GM13977 (cell line): Measurements from ENCODE around the gene EBPL.
"Not testable (repeated sequence)": the region's sequence is repeated elsewhere in the genome, so short reads cannot be mapped to it uniquely, and the experiment has no call there.

ENCODE experiments used
- DNase-seq: peaks from one replicate; pipeline ENCODE4 v3.0.0; 2012; ENCODE audit warnings: low spot score
- in situ Hi-C: fragments of 300-500 bp; cut with MboI; formaldehyde crosslinking; loops from one replicate; pipeline ENCODE4 v1.12.0; 2022; ENCODE audit warnings: low sequenced_read_pairs, low pct_unique_long_range_greater_than_20kb, mixed read lengths, inconsistent platforms; ENCODE audit not compliant: unreplicated experiment
- TF ChIP-seq, protein P1 (sequence below): IDR thresholded peaks from 2 replicates; pipeline ENCODE4 v1.5.1; 2012; ENCODE audit warnings: mild to moderate bottlenecking, control low read depth; ENCODE audit not compliant: insufficient read depth; ENCODE audit errors: extremely low read depth, missing control alignments

The EBPL gene

DNA sequence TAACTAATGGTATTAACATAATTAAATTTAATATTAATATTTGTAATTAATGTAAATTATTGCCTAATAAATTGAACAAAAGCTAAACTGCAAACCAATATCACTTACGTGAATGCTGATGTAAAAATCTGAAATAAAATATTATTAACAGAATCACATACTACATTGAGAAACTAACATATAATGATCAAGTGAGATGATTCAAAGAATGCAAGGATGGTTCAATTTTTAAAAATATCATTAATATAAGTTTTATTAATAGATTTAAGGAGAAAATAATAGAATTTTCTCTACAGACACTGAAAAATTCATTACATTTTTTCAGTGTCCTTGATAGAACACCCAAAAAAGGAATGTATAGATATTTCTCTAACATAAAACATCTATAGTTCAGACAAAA is 23.5 kb upstream of the EBPL start:
- TF ChIP-seq, protein P1, sequence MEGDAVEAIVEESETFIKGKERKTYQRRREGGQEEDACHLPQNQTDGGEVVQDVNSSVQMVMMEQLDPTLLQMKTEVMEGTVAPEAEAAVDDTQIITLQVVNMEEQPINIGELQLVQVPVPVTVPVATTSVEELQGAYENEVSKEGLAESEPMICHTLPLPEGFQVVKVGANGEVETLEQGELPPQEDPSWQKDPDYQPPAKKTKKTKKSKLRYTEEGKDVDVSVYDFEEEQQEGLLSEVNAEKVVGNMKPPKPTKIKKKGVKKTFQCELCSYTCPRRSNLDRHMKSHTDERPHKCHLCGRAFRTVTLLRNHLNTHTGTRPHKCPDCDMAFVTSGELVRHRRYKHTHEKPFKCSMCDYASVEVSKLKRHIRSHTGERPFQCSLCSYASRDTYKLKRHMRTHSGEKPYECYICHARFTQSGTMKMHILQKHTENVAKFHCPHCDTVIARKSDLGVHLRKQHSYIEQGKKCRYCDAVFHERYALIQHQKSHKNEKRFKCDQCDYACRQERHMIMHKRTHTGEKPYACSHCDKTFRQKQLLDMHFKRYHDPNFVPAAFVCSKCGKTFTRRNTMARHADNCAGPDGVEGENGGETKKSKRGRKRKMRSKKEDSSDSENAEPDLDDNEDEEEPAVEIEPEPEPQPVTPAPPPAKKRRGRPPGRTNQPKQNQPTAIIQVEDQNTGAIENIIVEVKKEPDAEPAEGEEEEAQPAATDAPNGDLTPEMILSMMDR: no peak
- no peak for DNase-seq
- in situ Hi-C loops: no loop called here

DNA sequence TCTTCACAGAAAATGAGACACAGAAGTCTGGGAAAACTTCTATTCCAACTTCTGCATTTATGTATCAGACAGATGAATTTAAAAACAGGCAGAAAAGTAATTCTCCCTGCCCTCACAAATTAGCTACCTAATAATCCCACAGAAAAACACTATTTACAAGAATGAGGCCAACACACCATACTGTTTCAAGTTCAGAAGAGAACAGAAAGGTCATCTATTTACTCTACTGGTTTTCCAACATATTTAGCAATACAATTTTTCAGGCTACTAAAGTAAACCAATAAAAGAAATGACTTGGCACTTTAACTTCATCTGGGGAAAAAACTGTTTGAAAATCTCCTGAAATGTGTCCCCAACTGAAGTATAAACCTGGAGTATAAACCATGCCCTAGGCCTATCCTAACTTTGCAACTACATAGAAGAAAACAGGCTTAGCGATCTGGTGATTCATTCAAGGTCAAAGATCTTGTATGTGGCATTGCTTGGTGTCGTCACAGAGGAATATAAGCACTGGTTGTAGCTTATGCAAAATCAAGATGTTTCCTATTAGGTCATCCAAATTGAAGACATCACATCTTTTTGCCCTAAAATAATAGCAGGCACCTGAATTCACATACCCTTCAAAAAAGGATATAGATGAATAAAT is 20.1 kb upstream of the EBPL start:
- TF ChIP-seq, protein P1: no peak
- in situ Hi-C loops: no loop called here
- no peak for DNase-seq

DNA sequence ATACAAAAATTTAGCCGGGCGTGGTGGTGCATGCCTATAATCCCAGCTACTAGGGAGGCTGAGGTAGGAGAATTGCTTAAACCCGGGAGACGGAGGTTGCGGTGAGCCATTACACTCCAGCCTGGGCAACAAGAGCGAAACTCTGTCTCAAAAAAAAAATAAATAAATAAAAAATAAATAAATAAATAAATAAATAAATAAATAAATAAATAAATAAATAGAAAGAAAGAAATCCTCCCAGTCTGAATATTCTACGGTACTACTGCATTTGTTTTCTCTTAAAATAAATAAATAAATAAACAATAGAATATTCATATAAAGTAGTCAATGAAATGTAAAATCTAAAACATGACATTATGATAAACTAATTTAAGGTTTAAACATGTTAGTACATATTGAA is 13.0 kb upstream of the EBPL start:
- in situ Hi-C loops, DNase-seq: not testable (repeated sequence)

DNA sequence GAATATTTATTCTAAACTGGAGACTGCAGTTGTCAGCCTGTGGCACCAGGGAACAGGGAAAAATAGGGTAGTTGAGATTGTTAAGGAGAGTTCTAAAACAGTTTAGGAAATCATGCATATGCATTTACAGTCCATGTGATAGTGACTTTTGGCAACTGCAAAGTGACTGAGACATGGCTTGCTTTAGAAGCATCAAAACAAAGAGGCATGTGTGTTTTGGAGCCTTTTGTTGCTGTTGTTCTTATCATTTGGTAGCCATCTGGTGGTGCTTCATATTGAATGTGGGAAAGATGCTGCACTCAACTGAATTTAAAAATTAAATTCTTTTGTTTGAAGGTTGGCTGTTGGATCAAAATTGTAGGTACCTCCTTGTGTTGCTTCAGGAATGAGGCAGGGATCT is 10.2 kb upstream of the EBPL start:
- no peak for DNase-seq
- in situ Hi-C loops: no loop called here
- TF ChIP-seq, protein P1: no peak

DNA sequence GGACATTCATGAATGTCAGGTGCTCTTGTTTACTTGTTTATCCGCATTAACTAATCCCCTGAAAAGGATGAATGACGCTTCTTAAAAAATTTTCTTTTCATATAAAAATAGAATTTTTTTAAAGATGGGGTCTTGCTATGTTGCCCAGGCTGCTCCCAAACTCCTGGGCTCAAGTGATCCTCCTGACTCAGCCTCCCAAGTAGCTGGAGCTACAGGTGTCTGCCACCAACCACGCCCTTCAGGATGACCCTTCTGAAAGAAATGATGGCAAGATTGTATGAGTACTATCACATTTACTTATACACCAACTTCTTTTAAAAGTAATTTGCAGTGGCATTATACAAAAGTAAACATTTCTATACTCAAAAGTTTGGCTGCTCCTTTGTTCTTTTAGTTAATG is 6.2 kb upstream of the EBPL start:
- no peak for DNase-seq
- in situ Hi-C loops: no loop called here

DNA sequence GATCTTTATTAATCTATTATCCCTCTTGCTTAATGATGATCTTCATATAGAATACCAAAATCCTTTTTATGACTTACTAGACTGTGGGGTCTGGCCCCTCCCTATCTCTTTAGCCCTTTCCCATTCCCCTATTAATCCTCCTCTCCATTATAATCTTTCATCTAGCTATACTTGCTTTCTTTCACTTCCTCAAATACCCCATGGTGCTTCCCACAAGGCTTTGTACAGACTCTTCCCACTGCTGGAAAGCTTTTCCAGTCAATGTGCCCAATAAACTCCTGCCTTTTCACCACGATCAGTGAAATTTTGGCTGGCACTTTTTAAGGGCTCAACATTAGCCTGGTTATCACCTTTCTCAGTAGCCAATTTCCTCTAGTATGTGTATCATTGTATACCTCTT is 3.2 kb upstream of the EBPL start:
- TF ChIP-seq, protein P1: no peak
- DNase-seq: no peak
- in situ Hi-C loops: no loop called here

More for the DNA sequence above, 6.2 kb upstream of the EBPL start:
- TF ChIP-seq, protein P1: no peak

DNA sequence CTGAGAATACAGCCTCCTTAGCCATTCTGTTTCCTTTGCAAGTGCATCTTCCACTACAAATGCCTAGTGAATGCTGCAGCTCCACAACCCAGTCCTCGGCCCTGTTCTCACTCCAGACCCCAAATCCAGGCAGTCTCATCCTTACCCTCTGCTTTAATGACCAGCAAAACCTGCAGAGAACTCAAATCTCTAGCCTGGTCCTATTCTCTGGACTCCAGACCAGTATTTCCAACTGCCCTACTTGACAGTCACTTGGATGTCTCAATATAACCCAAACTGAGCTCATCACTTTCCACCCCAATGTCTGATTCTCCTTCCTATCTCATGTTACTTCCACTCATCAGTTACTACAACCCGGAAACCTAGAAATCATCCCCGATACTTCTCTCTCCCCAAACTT is 2.6 kb upstream of the EBPL start:
- in situ Hi-C loops: no loop called here
- TF ChIP-seq, protein P1: no peak
- no peak for DNase-seq
